Fibroblast of villous mesenchyme (primary cell): Measurements from ENCODE around the gene ENO2. TPM values are rescaled to one million over a fixed set of nuclear protein-coding genes. Genes with fewer than 3 reads are reported as not detected.
"Not testable (repeated sequence)": the region's sequence is repeated elsewhere in the genome, so short reads cannot be mapped to it uniquely, and the experiment has no call there.

Source experiments
- DNase-seq: peaks from one replicate; pipeline ENCODE4 v3.0.0-alpha.2; 2010; ENCODE audit warnings: low read depth
- H3K4me3 ChIP-seq: 2 replicates; pipeline ENCODE4 v1.5.1; 2011; ENCODE audit warnings: low read depth, mild to moderate bottlenecking, low read length
- CTCF ChIP-seq: IDR thresholded peaks from 2 replicates; pipeline ENCODE4 v1.5.1; 2012; ENCODE audit warnings: low read depth, mild to moderate bottlenecking, low read length; ENCODE audit not compliant: insufficient read depth
- total RNA-seq: library from RNA; depleted of rRNA; stranded (reverse); fragments of >200 nt; gene quantifications from 2 replicates; pipeline ENCODE4 v1.2.3, GENCODE V29; 2012

The ENO2 gene
- 3.5 and 5.2 TPM in 2 replicates for total RNA-seq

- DNase-seq: peak; percentile 61
- H3K4me3 ChIP-seq: peak within 1 kb of the TSS; percentile 71
- TF ChIP-seq CTCF: no peak
These were observed at the start of gene ENO2 for GRCh38 chr12:6914246-6914946. Gene ENO2 (plus strand): TSS chr12:6914580. CDS start chr12:6915833, 1,253 bp downstream.

- not testable (repeated sequence) for DNase-seq, H3K4me3 ChIP-seq
These were observed 49.1 kb upstream of the ENO2 start for GRCh38 chr12:6865307-6865706.

GRCh38 chr12:6866163-6866919 lies 48.0 kb upstream of the ENO2 start:
- no peak for TF ChIP-seq CTCF
- H3K4me3 ChIP-seq: peak overlapping the region; percentile 88

GRCh38 chr12:6866920-6867412 lies 47.4 kb upstream of the ENO2 start:
- peak overlapping the region; percentile 88 for H3K4me3 ChIP-seq
- no peak for TF ChIP-seq CTCF
- no peak for DNase-seq

More at GRCh38 chr12:6866163-6866919, 48.0 kb upstream of the ENO2 start:
- DNase-seq: no peak

GRCh38 chr12:6867413-6868210 lies 46.8 kb upstream of the ENO2 start, which contains the start of gene TPI1:
Gene TPI1 (plus strand): TSS chr12:6867531. CDS start chr12:6867567, 36 bp downstream.
- H3K4me3 ChIP-seq: peak within 1 kb of the TSS; percentile 88
- TF ChIP-seq CTCF: no peak
- DNase-seq: peak; percentile 81

GRCh38 chr12:6868211-6869048 lies 46.0 kb upstream of the ENO2 start:
- no peak for DNase-seq
- peak; percentile 28 for TF ChIP-seq CTCF

More at GRCh38 chr12:6868211-6869048, 46.0 kb upstream of the ENO2 start:
- peak overlapping the region; percentile 88 for H3K4me3 ChIP-seq
